GM10266 (cell line): ENCODE results near the gene PLEKHG5.

Experiments used
- DNase-seq: peaks from one replicate; pipeline ENCODE4 v3.0.0; 2012; ENCODE audit errors: extremely low spot score
- TF ChIP-seq, protein P1 (sequence below): IDR thresholded peaks from 2 replicates; pipeline ENCODE4 v1.5.1; 2012; ENCODE audit warnings: mild to moderate bottlenecking, low read depth; ENCODE audit not compliant: control insufficient read depth, insufficient read depth; ENCODE audit errors: missing control alignments

PLEKHG5 gene, protein sequence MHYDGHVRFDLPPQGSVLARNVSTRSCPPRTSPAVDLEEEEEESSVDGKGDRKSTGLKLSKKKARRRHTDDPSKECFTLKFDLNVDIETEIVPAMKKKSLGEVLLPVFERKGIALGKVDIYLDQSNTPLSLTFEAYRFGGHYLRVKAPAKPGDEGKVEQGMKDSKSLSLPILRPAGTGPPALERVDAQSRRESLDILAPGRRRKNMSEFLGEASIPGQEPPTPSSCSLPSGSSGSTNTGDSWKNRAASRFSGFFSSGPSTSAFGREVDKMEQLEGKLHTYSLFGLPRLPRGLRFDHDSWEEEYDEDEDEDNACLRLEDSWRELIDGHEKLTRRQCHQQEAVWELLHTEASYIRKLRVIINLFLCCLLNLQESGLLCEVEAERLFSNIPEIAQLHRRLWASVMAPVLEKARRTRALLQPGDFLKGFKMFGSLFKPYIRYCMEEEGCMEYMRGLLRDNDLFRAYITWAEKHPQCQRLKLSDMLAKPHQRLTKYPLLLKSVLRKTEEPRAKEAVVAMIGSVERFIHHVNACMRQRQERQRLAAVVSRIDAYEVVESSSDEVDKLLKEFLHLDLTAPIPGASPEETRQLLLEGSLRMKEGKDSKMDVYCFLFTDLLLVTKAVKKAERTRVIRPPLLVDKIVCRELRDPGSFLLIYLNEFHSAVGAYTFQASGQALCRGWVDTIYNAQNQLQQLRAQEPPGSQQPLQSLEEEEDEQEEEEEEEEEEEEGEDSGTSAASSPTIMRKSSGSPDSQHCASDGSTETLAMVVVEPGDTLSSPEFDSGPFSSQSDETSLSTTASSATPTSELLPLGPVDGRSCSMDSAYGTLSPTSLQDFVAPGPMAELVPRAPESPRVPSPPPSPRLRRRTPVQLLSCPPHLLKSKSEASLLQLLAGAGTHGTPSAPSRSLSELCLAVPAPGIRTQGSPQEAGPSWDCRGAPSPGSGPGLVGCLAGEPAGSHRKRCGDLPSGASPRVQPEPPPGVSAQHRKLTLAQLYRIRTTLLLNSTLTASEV

DNA sequence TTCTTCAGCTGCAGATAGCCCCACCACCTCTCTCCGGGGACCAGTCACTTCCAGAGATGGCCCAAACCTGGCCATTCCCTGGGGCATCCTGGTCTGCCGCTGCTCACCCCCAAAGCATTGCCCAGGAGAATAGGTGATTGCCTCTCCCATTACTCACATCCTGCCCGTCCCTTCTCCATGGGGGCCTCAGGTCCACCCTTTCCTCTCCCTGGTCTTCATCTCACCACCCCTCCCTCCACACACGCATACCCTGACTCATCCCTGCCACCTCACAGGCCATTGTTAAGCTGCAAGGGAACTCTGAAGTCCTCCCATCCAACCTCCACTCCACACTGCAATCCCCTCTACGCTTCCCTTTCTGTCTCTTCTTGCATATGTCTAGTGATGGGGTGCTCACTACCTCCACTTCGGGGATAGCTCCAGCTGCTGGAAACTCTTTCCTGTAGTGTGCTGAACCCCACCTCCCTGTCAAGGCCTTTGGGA lies at the start of gene PLEKHG5:
PLEKHG5 (minus strand) TSS at position 188 of the 483 bp plus-strand sequence. CDS start 14,096 bp downstream, outside the sequence.
- TF ChIP-seq, protein P1, sequence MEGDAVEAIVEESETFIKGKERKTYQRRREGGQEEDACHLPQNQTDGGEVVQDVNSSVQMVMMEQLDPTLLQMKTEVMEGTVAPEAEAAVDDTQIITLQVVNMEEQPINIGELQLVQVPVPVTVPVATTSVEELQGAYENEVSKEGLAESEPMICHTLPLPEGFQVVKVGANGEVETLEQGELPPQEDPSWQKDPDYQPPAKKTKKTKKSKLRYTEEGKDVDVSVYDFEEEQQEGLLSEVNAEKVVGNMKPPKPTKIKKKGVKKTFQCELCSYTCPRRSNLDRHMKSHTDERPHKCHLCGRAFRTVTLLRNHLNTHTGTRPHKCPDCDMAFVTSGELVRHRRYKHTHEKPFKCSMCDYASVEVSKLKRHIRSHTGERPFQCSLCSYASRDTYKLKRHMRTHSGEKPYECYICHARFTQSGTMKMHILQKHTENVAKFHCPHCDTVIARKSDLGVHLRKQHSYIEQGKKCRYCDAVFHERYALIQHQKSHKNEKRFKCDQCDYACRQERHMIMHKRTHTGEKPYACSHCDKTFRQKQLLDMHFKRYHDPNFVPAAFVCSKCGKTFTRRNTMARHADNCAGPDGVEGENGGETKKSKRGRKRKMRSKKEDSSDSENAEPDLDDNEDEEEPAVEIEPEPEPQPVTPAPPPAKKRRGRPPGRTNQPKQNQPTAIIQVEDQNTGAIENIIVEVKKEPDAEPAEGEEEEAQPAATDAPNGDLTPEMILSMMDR = no peak
- DNase-seq = no peak

DNA sequence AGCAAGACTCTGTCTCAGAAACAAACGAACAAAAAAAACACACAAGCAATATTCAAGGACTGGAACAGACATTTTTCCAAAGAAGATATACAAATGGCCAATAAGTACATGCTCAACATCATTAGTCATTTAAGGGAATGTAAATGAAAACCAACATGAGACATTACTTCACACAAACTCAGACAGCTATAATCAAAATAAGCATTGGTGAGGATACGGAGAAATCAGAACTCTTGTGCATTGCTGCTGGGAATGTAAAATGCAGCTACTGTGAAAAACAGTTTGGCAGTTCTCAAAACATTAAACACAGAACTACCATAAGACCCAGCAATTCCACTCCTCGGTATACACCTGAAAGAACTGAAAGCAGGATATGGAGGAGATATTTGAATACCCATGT lies 47.5 kb upstream of the PLEKHG5 start:
- TF ChIP-seq, protein P1 = no peak
- DNase-seq = no peak

DNA sequence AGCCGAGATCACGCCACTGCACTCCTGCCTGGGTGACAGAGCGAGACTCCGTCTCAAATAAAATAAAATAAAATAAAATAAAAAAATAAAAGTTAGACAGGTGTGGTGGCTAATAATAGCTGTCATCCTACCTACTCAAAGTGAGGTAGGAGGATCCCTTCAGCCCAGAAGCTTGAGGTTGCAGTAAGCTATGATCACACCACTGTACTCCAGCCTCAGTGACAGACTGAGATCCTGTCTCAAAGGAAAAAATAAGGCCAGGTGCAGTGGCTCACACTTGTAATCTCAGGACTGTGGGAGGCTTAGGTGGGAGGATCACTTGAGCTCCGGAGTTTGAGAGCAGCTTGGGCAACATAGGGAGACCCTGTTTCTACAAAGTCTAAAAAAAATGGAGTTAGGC lies 44.8 kb upstream of the PLEKHG5 start:
- no peak for DNase-seq
- TF ChIP-seq, protein P1 = no peak

DNA sequence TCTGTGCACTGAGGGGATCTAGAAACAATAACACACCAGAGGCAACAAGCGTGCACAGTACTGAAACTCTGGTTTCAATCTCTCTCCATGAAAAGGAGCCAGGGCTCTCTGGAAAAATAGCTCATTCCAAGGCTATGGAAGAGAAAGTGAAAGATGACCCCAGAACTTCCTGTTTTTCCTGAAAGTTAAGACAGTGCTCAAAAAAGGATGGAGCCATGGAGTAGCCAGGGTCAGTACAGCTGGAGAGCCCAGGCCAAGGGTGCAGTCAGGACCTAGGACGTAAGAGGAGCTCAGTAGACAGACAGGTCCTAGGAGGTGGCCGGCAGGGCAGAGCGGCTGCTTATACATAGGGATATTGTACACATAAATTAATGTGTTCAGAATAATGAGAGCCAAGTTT lies 43.7 kb upstream of the PLEKHG5 start:
- no peak for DNase-seq
- TF ChIP-seq, protein P1 = no peak

DNA sequence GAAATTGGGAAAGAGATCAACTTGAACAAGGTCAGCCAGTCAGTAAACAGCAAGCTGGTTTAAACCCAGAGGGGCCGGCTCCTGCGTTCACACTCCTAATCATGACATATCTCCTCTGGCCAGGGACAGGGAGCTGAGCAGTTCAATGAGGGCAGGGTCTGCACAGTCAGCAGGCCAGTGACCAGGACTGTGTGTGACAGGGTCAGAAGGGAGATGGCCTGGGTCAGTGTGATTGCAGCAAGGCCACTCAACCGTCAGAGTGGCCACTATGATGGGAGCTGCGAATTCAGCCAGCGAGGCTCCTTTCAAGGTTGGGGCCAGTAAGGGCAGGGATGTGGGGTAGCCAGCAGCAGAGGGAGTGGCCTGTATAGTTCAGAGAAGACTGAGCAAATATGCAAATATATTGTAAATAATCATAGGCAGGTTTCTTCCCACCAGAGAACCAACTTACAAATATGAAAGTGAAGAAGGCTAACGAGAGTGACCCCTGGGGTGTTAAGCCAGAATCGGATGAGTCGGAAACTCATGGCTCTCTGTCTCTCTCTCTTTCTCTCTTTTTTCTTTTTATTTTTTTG lies 42.9 kb upstream of the PLEKHG5 start:
- no peak for DNase-seq
- TF ChIP-seq, protein P1 = no peak

DNA sequence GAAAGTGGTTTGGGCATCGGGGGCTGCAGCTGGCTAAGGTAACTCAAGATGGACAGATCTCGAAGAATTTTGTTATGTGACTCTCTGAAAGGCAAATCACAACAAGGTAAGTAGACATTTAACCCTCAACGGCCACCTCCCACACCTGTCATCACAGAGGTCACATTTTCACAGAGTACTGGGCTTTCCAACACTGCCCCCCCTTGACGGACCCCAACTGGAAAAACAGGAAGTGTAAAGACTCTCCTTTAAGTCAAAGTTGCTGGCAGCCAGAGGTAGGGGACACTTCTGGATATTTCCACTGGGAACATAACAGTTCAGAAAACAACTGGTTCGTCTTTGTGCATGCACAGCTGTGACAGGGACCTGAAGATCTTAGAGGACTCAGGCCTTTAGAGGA lies 40.5 kb upstream of the PLEKHG5 start:
- TF ChIP-seq, protein P1 = no peak
- DNase-seq = no peak
